Testis (tissue), 2 donors: ENCODE measurements around the gene GDPD4.

Source experiments
- CTCF ChIP-seq, 3 experiments: fragments of 450-650 bp in 2 of 3; fragments of 200-600 bp in 1 of 3; sonication (generic) in 1 of 3; IDR thresholded peaks; one replicate each; pipeline ENCODE4 v1.5.1; 2016 to 2019; ENCODE audit warnings: antibody characterized with exemption in 3 of 3, mild to moderate bottlenecking in 2 of 3, moderate library complexity in 1 of 3
- POLR2A ChIP-seq: fragments of 450-650 bp; IDR thresholded peaks from one replicate; pipeline ENCODE4 v1.6.1; 2017; ENCODE audit warnings: antibody characterized with exemption, mild to moderate bottlenecking, moderate library complexity

GRCh38 chr11:77170107-77170506 lies 131.4 kb downstream of the GDPD4 start:
- TF ChIP-seq CTCF (IDR thresholded peaks at IDR 0.05) = no peak
- no peak for TF ChIP-seq POLR2A
